Activated CD8-positive, alpha-beta memory T cell treated with anti-CD3 and anti-CD28 coated beads, Interleukin-2, amount 10 ng/mL, durations not matched to agents 7 days and 5 days (primary cell): ENCODE results near the gene TMEM242. TPM values are rescaled to one million over a fixed set of nuclear protein-coding genes. Genes with fewer than 3 reads are reported as not detected.

Source experiments
- ATAC-seq: fragments of 150-1000 bp; cut with Tn5 transposase; one replicate; pipeline ENCODE4 v1.10.0; 2021; ENCODE audit warnings: moderate library complexity
- CTCF ChIA-PET: fragments of 350-600 bp; sonication (Branson Sonifier 250); formaldehyde crosslinking; loops from one replicate; lab custom pipeline; 2021; ENCODE audit warnings: antibody characterized with exemption; lab: Charles Lee
- DNase-seq: peaks from one replicate; pipeline ENCODE4 v3.0.0-alpha.2; 2020
- H3K27ac Mint-ChIP-seq: one replicate; pipeline ENCODE4 v1.8.0; 2021; ENCODE audit warnings: mild to moderate bottlenecking, mixed read lengths
- H3K27me3 Mint-ChIP-seq: one replicate; pipeline ENCODE4 v1.8.0; 2021; ENCODE audit warnings: mixed read lengths
- H3K36me3 Mint-ChIP-seq: one replicate; pipeline ENCODE4 v1.8.0; 2021; ENCODE audit warnings: mild to moderate bottlenecking, mixed read lengths
- H3K4me1 Mint-ChIP-seq: one replicate; pipeline ENCODE4 v1.8.0; 2021; ENCODE audit warnings: mixed read lengths
- H3K4me3 Mint-ChIP-seq: one replicate; pipeline ENCODE4 v1.8.0; 2021; ENCODE audit warnings: mild to moderate bottlenecking, moderate library complexity, mixed read lengths
- H3K9me3 Mint-ChIP-seq: one replicate; pipeline ENCODE4 v1.8.0; 2022; ENCODE audit warnings: low read depth, mixed read lengths
- total RNA-seq, 2 experiments: library from RNA; stranded (reverse); gene quantifications; one replicate each; pipeline ENCODE4 v1.2.3, GENCODE V29; 2021

Gene TMEM242
- total RNA-seq, 2 experiments from 2014 or later = 10.3 to 14.1 TPM

GRCh38 chr6:157335829-157336228 is 12.5 kb upstream of the TMEM242 start:
- ATAC-seq (no peak), DNase-seq (no peak)
- Mint-ChIP-seq H3K9me3 (no peaks in the 10 kb centered on the region), H3K4me3 (no peak overlapping the region), H3K36me3 (no peaks in the 10 kb centered on the region), H3K27ac (no peak overlapping the region), H3K27me3 (peaks cover 61% of the 10 kb centered on the region), H3K4me1 (no peaks in the 10 kb centered on the region)
- CTCF ChIA-PET = interaction anchor here (1.3 to 6.8 kb wide), 3 partner anchors 8 to 20 kb away, joined by 4 to 62 read pairs (median 37); partner anchors contain the start of gene TMEM242

GRCh38 chr6:157333956-157334355 is 10.6 kb upstream of the TMEM242 start:
- Mint-ChIP-seq H3K4me1 (no peaks in the 10 kb centered on the region), H3K27me3 (peaks cover 65% of the 10 kb centered on the region), H3K4me3 (no peak overlapping the region), H3K36me3 (no peaks in the 10 kb centered on the region), H3K9me3 (no peaks in the 10 kb centered on the region), H3K27ac (no peak overlapping the region)
- no peak for ATAC-seq
- no peak for DNase-seq
- CTCF ChIA-PET = interaction anchor here (0.6 to 6.8 kb wide), 5 partner anchors 10 to 333 kb away, joined by 3 to 62 read pairs (median 3); partner anchors contain the start of gene TMEM242

GRCh38 chr6:157333537-157333936 is 10.2 kb upstream of the TMEM242 start:
- Mint-ChIP-seq H3K27me3 (peaks cover 66% of the 10 kb centered on the region), H3K4me1 (peaks cover 3% of the 10 kb centered on the region)

GRCh38 chr6:157332813-157333212 is 9.5 kb upstream of the TMEM242 start:
- Mint-ChIP-seq H3K27ac (no peak overlapping the region), H3K4me1 (peaks cover 9% of the 10 kb centered on the region), H3K9me3 (no peaks in the 10 kb centered on the region), H3K4me3 (no peak overlapping the region), H3K27me3 (peaks cover 69% of the 10 kb centered on the region), H3K36me3 (no peaks in the 10 kb centered on the region)
- ATAC-seq = no peak
- CTCF ChIA-PET = interaction anchor here (0.8 to 6.8 kb wide), 4 partner anchors 8 to 335 kb away, joined by 3 to 62 read pairs (median 20); partner anchors contain the start of gene TMEM242
- no peak for DNase-seq

More at GRCh38 chr6:157333537-157333936, 10.2 kb upstream of the TMEM242 start:
- Mint-ChIP-seq H3K9me3 (no peaks in the 10 kb centered on the region), H3K27ac (no peak overlapping the region), H3K4me3 (no peak overlapping the region), H3K36me3 (no peaks in the 10 kb centered on the region)
- CTCF ChIA-PET = interaction anchor here (0.8 to 6.8 kb wide), 4 partner anchors 9 to 333 kb away, joined by 3 to 62 read pairs (median 20); partner anchors contain the start of gene TMEM242
- DNase-seq (no peak), ATAC-seq (no peak)

GRCh38 chr6:157330831-157331230 is 7.5 kb upstream of the TMEM242 start:
- Mint-ChIP-seq H3K27ac (no peak overlapping the region), H3K4me3 (no peak overlapping the region), H3K4me1 (peaks cover 24% of the 10 kb centered on the region), H3K27me3 (peaks cover 56% of the 10 kb centered on the region), H3K36me3 (no peaks in the 10 kb centered on the region), H3K9me3 (no peaks in the 10 kb centered on the region)
- DNase-seq = no peak
- CTCF ChIA-PET = interaction anchor here (1.2 to 1.5 kb wide), 2 partner anchors 13 to 16 kb away, joined by 3 to 7 read pairs; no protein-coding TSS in a partner anchor
- no peak for ATAC-seq

- Mint-ChIP-seq H3K36me3 (no peaks in the 10 kb centered on the region), H3K27me3 (peaks cover 59% of the 10 kb centered on the region), H3K9me3 (no peaks in the 10 kb centered on the region), H3K4me1 (peaks cover 33% of the 10 kb centered on the region), H3K27ac (no peak overlapping the region), H3K4me3 (no peak overlapping the region)
- DNase-seq (no peak), ATAC-seq (no peak)
- CTCF ChIA-PET = interaction anchor here (7.7 kb wide), 1 partner anchor 15 kb away, joined by 53 read pairs; no protein-coding TSS in a partner anchor
These were observed 6.5 kb upstream of the TMEM242 start for GRCh38 chr6:157329829-157330228.

GRCh38 chr6:157328108-157328692 is 4.9 kb upstream of the TMEM242 start:
- no peak overlapping the region for H3K27ac Mint-ChIP-seq
- peaks cover 53% of the 10 kb centered on the region for H3K27me3 Mint-ChIP-seq
- CTCF ChIA-PET = interaction anchor here (1.1 to 7.7 kb wide), 2 partner anchors 10 to 14 kb away, joined by 3 to 53 read pairs; no protein-coding TSS in a partner anchor
- ATAC-seq (no peak), DNase-seq (no peak)
- H3K4me1 Mint-ChIP-seq = peaks cover 43% of the 10 kb centered on the region
- no peak overlapping the region for H3K4me3 Mint-ChIP-seq
- H3K9me3 Mint-ChIP-seq = no peaks in the 10 kb centered on the region
- no peaks in the 10 kb centered on the region for H3K36me3 Mint-ChIP-seq

- no peak for DNase-seq
- no peak for ATAC-seq
- H3K27ac Mint-ChIP-seq = no peak overlapping the region
- H3K4me3 Mint-ChIP-seq = no peak overlapping the region
- no peaks in the 10 kb centered on the region for H3K9me3 Mint-ChIP-seq
- H3K36me3 Mint-ChIP-seq = no peaks in the 10 kb centered on the region
- CTCF ChIA-PET = interaction anchor here (6.3 to 7.7 kb wide), 2 partner anchors 8 to 12 kb away, joined by 53 to 62 read pairs; no protein-coding TSS in a partner anchor
- peaks cover 52% of the 10 kb centered on the region for H3K4me1 Mint-ChIP-seq
- H3K27me3 Mint-ChIP-seq = peaks cover 40% of the 10 kb centered on the region
These were observed 3.7 kb upstream of the TMEM242 start for GRCh38 chr6:157326979-157327378.

- DNase-seq (no peak), ATAC-seq (no peak)
- Mint-ChIP-seq H3K36me3 (no peaks in the 10 kb centered on the region), H3K4me1 (peaks cover 57% of the 10 kb centered on the region), H3K27me3 (peaks cover 28% of the 10 kb centered on the region), H3K4me3 (no peak overlapping the region), H3K27ac (no peak overlapping the region), H3K9me3 (no peaks in the 10 kb centered on the region)
- CTCF ChIA-PET = interaction anchor here (0.6 to 7.7 kb wide), 9 partner anchors 9 to 345 kb away, joined by 3 to 62 read pairs (median 7); no protein-coding TSS in a partner anchor
These were observed 1.9 kb upstream of the TMEM242 start for GRCh38 chr6:157325069-157325805.

- peak; percentile 61 for DNase-seq
- peak; percentile 17 for ATAC-seq
- Mint-ChIP-seq H3K9me3 (no peaks in the 10 kb centered on the region), H3K4me3 (peak overlapping the region; percentile 98), H3K27me3 (peaks cover 19% of the 10 kb centered on the region), H3K4me1 (peaks cover 60% of the 10 kb centered on the region), H3K36me3 (no peaks in the 10 kb centered on the region), H3K27ac (peak overlapping the region; percentile 88)
- CTCF ChIA-PET = interaction anchor here (0.9 to 7.7 kb wide), 12 partner anchors 9 to 347 kb away, joined by 3 to 62 read pairs (median 6); no protein-coding TSS in a partner anchor
These were observed 614 bp upstream of the TMEM242 start for GRCh38 chr6:157323966-157324300.

GRCh38 chr6:157322792-157323254 is 496 bp downstream of the TMEM242 start:
- peaks cover 14% of the 10 kb centered on the region for H3K27me3 Mint-ChIP-seq
- CTCF ChIA-PET = interaction anchor here (0.8 to 7.7 kb wide), 11 partner anchors 8 to 703 kb away, joined by 3 to 62 read pairs (median 7); no protein-coding TSS in a partner anchor
- DNase-seq (peak; percentile 89), ATAC-seq (no peak)
- peak overlapping the region; percentile 88 for H3K27ac Mint-ChIP-seq
- no peaks in the 10 kb centered on the region for H3K9me3 Mint-ChIP-seq
- peaks cover 4% of the 10 kb centered on the region for H3K36me3 Mint-ChIP-seq
- peaks cover 51% of the 10 kb centered on the region for H3K4me1 Mint-ChIP-seq
- peak overlapping the region; percentile 98 for H3K4me3 Mint-ChIP-seq

GRCh38 chr6:157316871-157317814 is 6.2 kb downstream of the TMEM242 start:
- Mint-ChIP-seq H3K27ac (peak overlapping the region; percentile 31), H3K9me3 (no peaks in the 10 kb centered on the region), H3K27me3 (no peaks in the 10 kb centered on the region), H3K36me3 (peaks cover 11% of the 10 kb centered on the region), H3K4me3 (no peak overlapping the region), H3K4me1 (peaks cover 21% of the 10 kb centered on the region)
- ATAC-seq = no peak
- CTCF ChIA-PET = interaction anchor here (0.7 to 5.9 kb wide), 7 partner anchors 9 to 630 kb away, joined by 3 to 61 read pairs (median 3); no protein-coding TSS in a partner anchor
- no peak for DNase-seq
